HG03060 (cell line): ENCODE measurements around the gene DAB1.
"Not testable (repeated sequence)": the region's sequence is repeated elsewhere in the genome, so short reads cannot be mapped to it uniquely, and the experiment has no call there.

Experiments
- ATAC-seq: cut with Tn5 transposase; IDR thresholded peaks from one replicate; pipeline ENCODE4 v1.9.1; 2021; ENCODE audit warnings: low read depth, moderate number of reproducible peaks; ENCODE audit not compliant: unreplicated experiment

Gene DAB1

GRCh38 chr1:57101209-57101608 lies 322.7 kb downstream of the DAB1 start:
- ATAC-seq, result no peak

GRCh38 chr1:57094749-57095148 lies 329.1 kb downstream of the DAB1 start:
- no peak for ATAC-seq

DNA sequence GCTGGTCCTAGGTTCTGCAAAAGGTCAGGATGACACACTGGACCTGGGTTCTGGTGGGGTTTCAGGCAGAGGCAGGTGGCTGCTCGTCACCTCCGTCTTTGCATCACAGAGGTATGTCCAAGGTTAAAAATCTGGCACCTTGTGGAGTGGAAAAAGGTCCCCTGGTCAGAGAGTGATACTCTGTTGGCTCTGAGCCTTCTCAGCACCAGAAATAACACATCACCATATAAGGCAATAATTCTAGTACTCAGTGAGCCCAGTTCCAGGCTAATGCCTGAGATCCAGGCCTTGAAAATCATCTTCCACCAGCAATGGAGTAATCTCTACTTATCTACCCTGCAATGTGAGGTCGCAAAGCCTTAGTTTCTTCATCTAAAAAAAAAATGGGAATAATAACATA lies 330.7 kb downstream of the DAB1 start:
- no peak for ATAC-seq

DNA sequence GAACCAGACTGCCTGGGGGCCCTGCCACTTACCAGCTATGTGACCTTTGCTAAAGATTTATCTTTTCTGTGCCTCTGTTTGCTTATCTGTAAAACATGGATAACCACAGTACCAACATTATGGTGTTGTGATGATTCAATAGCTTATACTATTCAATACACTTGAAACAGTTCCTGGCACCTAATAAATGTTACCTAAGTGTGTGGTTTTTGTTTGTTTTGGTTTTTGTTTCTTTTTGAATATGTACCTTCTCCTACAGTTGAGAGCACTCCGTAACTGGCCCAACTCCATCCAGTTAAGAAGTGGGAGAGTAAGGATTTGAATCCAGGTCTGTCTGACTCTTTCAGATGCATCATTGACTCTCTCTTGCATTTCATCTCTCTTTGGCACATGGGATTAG lies 332.2 kb downstream of the DAB1 start:
- no peak for ATAC-seq

DNA sequence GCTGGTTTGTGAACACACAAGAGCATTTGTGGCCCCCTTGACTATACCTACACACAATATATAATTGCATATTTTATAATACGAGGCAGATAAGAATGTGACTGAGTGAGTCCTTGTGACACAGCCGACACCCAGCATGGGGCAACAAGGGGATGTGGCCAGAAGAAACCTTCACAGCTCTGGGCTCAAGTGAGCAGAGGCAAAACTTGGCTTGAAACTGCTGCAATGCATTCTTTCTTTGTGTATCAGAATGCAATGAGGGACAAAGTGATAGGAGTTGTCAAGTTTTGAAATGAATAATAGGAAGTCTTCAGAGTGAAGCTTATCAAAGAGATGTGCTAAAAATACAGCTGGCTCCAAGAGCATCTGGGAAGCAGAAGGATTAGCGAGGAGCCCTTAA lies 334.0 kb downstream of the DAB1 start:
- no peak for ATAC-seq

DNA sequence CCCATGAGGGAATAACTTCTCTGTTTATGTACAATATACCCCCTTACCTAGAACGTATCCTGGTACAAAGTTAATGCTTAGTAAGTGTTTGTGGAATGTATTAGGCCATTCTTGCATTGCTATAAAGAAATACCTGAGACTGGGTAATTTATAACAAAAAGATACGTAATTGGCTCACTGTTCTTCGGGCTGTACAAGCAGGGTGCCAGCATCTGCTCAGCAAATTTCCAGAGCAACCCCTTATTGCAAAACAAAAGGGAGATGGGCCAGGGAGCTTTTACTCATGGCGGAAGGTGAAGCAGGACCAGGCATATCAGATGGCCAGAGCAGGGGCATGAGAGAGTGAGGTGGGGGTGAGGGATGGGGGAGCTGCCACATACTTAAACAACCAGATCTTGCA lies 334.6 kb downstream of the DAB1 start:
- ATAC-seq, result no peak

DNA sequence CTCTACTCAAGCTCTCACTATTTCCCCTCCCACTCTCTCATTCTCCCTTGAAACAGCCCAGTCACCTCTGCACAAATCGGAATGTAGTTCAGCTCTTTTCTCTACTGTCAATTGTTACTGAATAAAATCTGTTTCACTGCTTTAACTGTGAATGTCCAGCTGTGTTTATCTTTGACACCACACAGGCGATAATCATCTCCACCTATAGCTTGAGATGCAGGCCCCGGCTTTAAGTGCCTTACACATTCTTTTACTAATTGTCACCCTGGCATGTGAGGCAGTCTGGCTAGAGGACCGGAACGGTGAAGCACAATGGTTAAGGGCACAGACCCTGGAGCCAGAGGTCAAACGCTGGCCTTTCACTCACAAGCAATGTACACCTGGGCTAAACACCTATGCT lies 335.2 kb downstream of the DAB1 start:
- no peak for ATAC-seq

DNA sequence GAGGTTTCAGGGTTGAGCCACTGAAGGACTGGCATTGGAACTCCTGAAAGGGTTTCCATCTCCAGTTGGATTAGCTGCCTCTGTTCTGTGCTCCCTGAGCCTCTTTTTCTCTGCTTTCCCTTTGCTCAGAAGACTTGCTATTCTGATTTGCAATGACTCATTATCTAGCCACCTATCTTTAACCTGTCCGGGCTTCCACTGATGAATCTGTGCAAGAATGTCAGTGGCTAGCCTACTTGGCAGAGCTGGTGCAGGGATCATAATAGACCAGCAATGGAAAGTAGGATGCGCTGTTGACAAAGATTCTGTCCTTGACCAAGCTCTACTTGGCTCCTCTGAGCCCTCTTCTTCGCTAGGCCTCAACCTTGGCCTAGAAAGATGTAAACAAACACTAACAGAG lies 336.2 kb downstream of the DAB1 start:
- ATAC-seq, result not testable (repeated sequence)

DNA sequence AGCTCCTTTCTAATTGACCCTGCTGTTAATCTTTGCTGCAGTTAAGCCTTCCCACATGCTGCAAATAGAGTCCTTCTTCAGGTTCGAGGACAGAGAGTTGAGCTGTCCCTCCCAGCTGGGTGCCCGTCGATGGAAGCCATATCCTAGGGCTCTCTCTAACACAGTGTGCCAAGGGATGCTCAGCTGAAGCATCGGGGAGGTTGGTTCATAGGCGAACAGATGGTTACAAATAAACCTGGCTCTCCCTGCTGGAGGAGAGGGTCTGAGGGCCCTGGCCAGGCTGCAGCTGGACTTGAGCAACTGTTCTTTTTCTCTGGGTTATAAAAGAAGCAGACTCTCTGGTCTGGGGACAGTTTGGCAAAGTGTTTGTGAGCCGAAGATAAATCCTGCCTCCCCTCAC lies 337.7 kb downstream of the DAB1 start:
- ATAC-seq, result no peak

GRCh38 chr1:57084701-57085100 lies 339.2 kb downstream of the DAB1 start:
- ATAC-seq, result no peak

DNA sequence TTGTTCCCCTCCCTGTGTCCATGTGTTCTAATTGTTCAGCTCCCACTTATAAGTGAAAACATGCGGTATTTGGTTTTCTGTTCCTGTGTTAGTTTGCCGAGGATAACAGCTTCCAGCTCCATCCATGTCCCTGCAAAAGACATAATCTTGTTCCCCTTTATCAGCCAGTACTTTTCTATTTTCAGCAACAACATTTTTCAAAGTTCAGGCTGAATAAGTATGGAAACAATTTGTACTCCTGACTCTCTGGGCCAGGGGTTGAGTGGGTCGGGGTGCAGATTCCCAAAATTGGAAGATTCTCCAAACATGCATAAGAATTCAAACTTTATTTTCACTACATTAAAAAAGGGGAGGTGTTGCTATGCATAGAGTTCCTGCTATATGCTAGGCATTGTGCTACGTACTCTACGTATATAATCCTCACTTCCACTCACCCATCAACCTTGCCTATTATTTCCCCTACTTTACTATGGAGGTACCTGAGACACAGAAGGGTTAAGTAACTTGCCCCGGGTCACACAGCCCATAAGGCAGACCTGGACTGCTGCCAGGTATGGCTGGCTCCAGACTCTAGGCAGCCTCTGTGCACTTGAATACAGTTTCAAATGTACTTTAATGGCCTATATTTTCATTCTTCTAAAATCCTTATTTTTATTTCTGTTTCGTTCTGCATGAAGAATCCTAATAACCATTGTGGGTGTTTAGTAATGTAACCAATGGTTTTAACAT lies 341.0 kb downstream of the DAB1 start:
- no peak for ATAC-seq

- ATAC-seq, result no peak
Observed at GRCh38 chr1:57079454-57080157, 344.3 kb downstream of the DAB1 start.

- ATAC-seq, result no peak
Observed at GRCh38 chr1:57072401-57073110, 351.3 kb downstream of the DAB1 start.

DNA sequence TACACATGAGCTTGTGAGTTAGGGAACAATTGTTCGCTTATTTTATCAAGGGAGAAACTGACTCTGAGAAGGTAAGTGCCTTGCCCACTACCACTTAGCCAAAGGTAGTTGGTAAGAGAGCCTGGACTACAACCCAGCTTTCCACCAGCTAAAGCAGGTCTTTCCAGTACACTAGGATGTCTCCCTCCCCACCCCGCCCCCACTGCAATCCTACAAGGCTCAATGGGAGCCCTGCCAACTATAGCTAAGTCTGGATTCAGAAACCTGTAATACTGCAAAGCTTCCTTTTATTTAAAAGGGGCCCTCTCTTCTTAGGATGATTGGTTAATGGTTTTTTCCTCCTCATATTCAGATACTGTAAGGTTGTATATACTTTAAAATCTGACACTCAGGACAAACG lies 356.0 kb downstream of the DAB1 start:
- no peak for ATAC-seq

DNA sequence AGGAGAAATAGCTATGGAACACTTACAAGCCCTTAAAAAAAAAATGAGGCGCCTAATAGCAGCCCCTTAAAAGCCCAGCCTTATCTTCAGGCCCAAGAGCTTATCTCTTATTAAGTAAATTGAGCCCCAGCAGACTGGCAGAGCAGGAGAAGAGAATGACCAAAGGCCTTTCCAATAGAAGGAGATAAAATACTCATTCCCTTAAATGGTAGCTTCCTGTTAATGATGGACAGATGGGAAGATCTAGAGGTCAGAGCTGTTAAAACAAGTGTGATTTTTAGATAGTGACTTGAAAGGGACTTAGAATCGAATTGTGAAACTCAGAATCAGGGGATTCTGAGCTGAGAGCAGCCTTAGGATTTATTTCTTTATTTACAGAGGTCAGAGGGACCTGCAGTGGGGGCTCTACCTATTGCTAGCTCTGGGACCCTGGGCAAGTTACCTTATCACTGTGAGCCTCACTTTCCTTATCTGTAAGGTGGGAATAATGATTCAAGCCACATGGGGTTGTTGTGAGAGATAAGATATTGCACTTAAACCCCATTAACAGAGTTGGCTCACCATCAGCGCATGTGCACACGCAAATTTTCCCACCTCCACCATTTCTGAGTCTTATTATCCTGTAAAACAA lies 356.8 kb downstream of the DAB1 start:
- ATAC-seq, result no peak

DNA sequence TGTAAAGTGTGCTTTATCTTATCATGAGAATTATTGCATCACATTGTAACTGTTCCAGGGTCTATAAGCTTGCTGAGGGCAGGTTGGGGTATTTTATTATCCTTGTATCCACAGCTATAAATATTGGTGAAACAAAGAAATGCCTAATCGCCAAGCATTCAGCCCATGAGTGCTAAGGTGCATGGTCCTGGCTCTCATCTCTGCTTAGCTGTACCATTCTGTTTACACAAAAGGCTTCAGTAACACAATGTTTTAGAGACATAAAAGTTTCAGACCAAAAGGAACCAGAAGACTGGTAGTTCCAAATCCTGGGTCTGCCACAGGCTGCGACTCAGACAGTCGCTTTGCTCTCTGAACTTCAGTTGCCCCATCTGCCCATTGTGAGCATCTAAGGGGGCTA lies 358.4 kb downstream of the DAB1 start:
- ATAC-seq, result no peak

DNA sequence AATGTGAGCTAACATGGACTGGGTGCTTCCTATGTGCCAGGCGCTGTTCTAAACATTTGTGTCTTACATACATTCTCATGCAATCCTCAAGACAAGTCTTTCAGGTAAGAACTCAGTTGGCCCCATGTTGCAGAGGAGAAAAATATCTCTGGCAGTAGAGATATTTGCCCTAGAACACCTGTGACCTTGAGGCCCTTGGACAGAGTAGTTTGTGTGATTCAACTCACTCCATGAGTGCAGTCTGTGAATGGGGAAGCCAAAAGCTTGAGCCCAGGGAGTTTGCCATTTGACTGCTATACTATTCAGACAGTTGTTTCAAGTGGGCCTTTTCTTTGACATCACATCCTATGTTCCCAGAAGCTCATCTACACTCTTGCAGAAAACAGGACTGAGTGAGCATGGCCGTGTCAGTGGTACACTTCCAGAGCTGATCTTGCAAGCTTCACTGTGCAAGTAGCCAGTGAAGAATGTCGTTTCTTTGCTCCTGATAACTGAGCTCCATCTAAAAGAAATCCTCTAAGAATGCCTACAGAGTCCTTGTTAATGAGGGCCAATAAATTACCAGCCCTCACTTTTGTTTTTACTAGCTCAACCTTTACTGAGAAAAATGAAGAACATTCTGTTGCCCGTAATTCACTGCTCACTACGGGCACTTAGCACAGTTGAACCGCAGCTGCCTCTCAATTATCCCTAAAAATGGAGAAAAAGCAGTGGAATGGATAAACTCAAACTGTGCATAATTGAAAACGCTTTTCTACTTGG lies 359.3 kb downstream of the DAB1 start:
- ATAC-seq, result no peak

GRCh38 chr1:57063406-57064125 lies 360.3 kb downstream of the DAB1 start:
- ATAC-seq, result no peak

DNA sequence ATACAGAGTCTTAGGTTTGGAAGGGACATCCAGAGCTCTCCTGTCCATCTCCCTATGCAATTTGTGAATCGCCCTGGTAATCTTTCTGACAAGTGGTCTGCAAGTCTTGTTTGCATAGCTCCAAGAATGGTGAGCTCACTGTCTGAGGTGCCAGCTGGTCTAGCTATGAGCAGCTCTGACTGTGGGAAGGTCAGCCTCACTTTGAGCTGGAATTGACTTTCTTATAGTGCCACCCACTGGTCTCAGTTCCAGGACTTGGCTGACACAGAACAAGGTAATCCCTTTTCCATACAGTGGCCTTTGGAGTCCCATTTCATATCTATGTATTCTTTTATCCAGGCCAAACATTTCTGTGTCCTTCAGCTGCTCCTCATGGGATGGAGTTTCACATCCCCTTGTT lies 362.5 kb downstream of the DAB1 start:
- no peak for ATAC-seq

GRCh38 chr1:57060451-57060850 lies 363.4 kb downstream of the DAB1 start:
- no peak for ATAC-seq
